PC-3 (cell line): ENCODE measurements around the gene TNPO2.

Experiments
- EZH2 ChIP-seq: fragments of 300-600 bp; sonication (generic); IDR thresholded peaks from one replicate; pipeline ENCODE4 v1.6.1; 2017; ENCODE audit warnings: antibody characterized with exemption, mild to moderate bottlenecking, low read length; ENCODE audit not compliant: unreplicated experiment
- EZH2phosphoT487 ChIP-seq: fragments of 300-600 bp; sonication (generic); IDR thresholded peaks from 2 replicates; pipeline ENCODE4 v1.6.1; 2018; ENCODE audit warnings: mild to moderate bottlenecking, antibody characterized with exemption, low read length, borderline replicate concordance
- TF ChIP-seq, protein P1 (sequence below): fragments of 300-600 bp; sonication (generic); conservative IDR thresholded peaks from 2 replicates; pipeline ENCODE4 v1.5.1; 2017; ENCODE audit warnings: antibody characterized with exemption, low read depth, mild to moderate bottlenecking, low read length

- TF ChIP-seq, protein P1, sequence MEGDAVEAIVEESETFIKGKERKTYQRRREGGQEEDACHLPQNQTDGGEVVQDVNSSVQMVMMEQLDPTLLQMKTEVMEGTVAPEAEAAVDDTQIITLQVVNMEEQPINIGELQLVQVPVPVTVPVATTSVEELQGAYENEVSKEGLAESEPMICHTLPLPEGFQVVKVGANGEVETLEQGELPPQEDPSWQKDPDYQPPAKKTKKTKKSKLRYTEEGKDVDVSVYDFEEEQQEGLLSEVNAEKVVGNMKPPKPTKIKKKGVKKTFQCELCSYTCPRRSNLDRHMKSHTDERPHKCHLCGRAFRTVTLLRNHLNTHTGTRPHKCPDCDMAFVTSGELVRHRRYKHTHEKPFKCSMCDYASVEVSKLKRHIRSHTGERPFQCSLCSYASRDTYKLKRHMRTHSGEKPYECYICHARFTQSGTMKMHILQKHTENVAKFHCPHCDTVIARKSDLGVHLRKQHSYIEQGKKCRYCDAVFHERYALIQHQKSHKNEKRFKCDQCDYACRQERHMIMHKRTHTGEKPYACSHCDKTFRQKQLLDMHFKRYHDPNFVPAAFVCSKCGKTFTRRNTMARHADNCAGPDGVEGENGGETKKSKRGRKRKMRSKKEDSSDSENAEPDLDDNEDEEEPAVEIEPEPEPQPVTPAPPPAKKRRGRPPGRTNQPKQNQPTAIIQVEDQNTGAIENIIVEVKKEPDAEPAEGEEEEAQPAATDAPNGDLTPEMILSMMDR = no peak
- TF ChIP-seq EZH2phosphoT487 (no peak), EZH2 (no peak)
Observed at GRCh38 chr19:12703046-12703445, 20.7 kb downstream of the TNPO2 start.
